Kidney epithelial cell (primary cell): ENCODE results near the gene HPCAL1. TPM values are rescaled to one million over a fixed set of nuclear protein-coding genes. Genes with fewer than 3 reads are reported as not detected.

Experiments used
- DNase-seq: peaks from one replicate; pipeline ENCODE4 v3.0.0-alpha.2; 2010; ENCODE audit warnings: low read depth
- H3K27me3 ChIP-seq: 2 replicates; pipeline ENCODE4 v1.6.0; 2011; ENCODE audit warnings: low read length; ENCODE audit not compliant: control insufficient read depth, insufficient read depth
- H3K36me3 ChIP-seq: 2 replicates; pipeline ENCODE4 v1.5.1; 2011; ENCODE audit warnings: low read length; ENCODE audit not compliant: control insufficient read depth, insufficient read depth
- H3K4me3 ChIP-seq: 2 replicates; pipeline ENCODE4 v1.5.1; 2011; ENCODE audit warnings: low read depth, mild to moderate bottlenecking, control low read depth, low read length
- total RNA-seq: library from RNA; depleted of rRNA; stranded (reverse); fragments of >200 nt; gene quantifications from 2 replicates; pipeline ENCODE4 v1.2.3, GENCODE V29; 2015
- TF ChIP-seq, protein P1 (sequence below): IDR thresholded peaks from 2 replicates; pipeline ENCODE4 v1.5.1; 2011; ENCODE audit warnings: mild to moderate bottlenecking, moderate library complexity, low read length, control low read depth, inconsistent platforms; ENCODE audit not compliant: insufficient read depth, poor library complexity, severe bottlenecking

HPCAL1 gene
- total RNA-seq, 1 donor from 2014 or later, result 33.7 TPM

DNA sequence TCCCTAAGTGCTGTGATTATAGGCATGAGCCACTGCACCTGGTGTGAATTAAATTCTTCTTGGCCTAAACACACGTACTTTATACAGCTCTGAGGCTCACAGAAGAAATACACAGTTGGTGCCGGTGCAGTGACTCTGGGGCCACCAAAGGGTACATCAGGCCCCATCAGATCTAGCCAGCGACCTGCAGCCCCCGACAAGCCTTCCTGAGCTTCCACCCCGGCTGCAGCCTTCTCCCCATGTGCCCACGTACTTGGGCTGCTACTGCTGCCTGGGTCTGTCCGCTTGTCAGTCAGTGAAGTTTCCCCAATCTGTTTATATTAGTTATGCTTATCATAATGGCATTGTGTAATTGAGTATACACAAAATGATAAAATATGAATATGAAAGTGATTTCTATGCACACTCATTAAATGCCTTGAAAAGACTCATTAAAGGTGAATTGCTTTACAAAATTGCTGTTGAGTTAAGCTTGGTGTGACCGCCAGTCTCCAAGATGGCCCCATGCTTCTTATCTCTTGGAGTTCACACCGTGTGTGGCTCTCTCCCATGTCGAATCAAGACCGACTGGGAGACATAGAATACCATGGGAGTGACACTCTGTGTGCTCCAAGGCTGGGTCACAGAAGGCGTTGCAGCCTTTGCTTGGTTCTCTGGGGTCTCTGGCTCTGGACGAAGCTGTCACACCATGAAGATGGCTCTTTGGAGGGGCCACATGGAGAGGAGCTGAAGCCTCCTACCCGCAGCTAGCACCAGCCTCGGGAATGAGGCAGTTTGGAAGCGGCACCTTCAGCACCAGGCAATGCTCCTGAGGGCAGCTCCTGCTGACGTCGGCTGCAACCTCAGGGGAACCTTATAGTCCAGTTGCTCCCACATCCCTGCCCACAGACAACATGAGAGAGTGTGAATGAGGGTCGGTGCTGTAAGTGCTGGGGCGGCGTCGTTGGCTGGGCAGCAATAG, 29.2 kb upstream of the HPCAL1 start:
- no peaks in the 10 kb centered on the region for H3K27me3 ChIP-seq
- DNase-seq, result no peak
- H3K36me3 ChIP-seq, result no peaks in the 10 kb centered on the region
- no peak overlapping the region for H3K4me3 ChIP-seq
- TF ChIP-seq, protein P1, sequence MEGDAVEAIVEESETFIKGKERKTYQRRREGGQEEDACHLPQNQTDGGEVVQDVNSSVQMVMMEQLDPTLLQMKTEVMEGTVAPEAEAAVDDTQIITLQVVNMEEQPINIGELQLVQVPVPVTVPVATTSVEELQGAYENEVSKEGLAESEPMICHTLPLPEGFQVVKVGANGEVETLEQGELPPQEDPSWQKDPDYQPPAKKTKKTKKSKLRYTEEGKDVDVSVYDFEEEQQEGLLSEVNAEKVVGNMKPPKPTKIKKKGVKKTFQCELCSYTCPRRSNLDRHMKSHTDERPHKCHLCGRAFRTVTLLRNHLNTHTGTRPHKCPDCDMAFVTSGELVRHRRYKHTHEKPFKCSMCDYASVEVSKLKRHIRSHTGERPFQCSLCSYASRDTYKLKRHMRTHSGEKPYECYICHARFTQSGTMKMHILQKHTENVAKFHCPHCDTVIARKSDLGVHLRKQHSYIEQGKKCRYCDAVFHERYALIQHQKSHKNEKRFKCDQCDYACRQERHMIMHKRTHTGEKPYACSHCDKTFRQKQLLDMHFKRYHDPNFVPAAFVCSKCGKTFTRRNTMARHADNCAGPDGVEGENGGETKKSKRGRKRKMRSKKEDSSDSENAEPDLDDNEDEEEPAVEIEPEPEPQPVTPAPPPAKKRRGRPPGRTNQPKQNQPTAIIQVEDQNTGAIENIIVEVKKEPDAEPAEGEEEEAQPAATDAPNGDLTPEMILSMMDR, result no peak

DNA sequence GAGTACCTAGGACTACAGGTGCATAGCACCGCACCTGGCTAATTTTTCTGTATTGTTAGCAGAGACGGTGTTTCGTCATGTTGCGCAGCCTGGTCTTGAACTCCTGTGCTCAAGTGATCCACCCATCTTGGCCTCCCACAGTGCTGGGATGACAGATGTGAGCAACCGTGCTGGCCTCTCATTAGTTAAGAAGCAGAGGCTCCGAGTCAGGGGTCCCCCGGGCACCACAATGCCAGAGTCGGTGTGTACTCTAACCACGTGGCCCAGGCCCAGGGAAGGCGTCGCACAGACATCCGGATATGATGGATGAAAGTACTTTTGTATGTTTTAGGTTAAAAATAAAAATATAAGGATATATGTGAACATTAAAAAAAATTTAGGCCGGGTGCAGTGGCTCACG, 28.3 kb upstream of the HPCAL1 start:
- TF ChIP-seq, protein P1, result no peak
- no peak for DNase-seq
- Histone ChIP-seq H3K4me3 (no peak overlapping the region), H3K27me3 (no peaks in the 10 kb centered on the region), H3K36me3 (no peaks in the 10 kb centered on the region)

DNA sequence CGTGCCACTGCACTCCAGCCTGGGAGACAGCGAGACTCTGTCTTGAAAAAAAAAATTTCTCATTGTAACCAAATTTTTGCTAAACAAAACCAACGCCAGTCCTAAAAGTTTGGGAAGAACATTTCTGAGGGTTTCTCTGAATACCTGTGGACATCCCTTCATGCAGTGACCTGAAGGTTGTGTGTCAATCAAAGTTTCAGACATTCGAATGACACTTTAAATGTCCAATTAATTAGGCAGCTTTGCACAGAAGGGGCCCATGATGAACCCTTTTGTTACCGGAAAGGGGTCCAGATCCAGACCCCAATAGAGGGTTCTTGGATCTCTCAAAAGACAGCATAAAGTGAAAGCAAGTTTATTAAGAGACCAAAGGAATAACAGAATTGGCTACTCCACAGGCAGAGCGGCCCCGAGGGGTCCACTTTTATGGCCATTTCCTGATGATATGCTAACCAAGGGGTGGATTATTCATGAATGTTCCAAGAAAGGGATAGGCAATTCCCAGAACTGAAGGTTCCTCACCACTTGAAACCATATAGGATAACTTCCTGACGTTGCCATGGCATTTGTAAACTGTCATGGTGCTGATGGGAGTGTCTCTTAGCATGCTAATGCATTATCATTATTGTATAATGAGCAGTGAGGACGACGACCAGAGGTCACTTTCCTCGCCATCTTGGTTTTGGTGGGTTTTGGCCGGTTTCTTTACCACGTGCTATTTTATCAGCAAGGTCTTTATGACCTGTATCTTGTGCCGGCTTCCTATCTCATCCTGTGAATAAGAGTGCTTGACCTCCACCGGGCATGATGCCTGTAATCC, 27.5 kb upstream of the HPCAL1 start:
- Histone ChIP-seq H3K36me3 (no peaks in the 10 kb centered on the region), H3K27me3 (no peaks in the 10 kb centered on the region), H3K4me3 (no peak overlapping the region)
- no peak for DNase-seq
- TF ChIP-seq, protein P1, result no peak

DNA sequence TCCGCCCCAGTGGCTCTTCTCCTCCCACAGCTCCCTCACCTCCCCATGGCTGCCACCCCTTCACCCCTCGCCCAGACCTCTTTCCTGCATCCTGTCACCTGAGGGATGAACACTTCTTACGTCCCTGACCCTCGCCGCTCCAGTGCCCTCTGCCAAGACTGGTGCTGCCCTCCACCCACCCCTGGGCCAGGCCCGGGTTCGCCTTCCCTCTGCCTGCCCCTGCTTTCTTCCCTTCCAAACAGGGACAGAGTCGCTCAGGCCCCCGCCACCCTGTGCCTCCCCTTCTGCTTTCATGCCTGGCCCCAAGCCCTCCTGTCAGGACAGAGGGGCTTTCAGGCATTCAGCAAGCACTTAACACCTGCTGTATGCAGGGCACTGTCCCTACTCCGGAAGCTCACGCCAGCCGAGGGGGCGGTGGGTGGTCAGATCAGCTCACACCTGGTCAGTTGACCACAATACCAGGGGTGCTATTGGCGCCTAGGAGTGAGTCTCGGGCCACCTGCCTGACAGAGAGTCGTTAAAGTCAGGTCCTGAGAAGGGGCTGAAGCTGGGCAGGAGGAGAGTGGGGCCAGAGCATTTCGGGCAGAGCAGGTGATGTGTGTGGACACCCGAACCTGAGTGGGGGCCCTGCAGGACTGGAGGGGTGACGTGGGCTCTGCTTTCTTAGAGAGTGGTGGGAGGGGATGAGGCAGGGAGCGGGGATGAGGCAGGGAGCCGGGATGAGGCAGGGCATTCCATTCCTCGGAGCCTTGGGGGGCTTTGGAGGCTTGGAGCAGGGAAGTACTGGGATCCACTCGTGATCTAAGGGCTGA, 26.0 kb upstream of the HPCAL1 start:
- no peak for DNase-seq
- TF ChIP-seq, protein P1, result no peak

DNA sequence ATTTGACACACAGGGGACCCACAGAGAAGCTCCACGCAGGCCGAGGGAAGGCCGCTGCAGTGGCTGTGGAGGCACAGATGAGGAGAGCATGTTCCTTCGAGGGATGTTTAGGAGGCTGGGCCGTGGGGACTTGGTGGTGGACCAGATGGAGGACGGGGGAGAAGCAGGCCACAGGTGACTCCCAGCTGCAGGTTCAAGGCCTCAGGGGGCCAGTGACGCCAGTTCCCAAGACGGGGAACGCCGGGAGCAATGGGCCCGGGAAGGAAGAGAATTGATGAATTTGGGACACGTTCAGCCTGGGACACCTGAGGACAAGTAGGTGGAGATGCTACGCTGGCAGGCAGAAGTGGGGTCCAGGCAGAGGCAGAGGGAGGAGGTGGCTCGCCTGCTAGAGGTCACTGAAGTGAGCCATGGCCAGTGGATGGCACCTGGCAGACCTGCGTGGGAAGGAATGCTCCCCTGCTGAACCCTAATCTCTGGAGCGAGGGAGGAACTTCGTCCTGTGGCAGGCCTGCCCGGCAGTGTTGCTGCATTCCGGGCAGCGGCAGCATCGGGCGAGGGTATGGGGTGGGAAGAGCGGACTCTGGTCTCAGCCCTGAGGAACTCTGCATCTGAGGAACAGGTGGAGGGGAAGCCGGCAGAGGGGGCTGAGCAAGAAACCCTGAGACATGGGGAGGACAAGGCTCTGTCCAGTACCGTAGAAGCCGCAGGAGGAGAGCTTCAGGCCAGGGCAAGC, 25.2 kb upstream of the HPCAL1 start:
- TF ChIP-seq, protein P1, result peak; percentile 3
- Histone ChIP-seq H3K36me3 (no peaks in the 10 kb centered on the region), H3K4me3 (no peak overlapping the region), H3K27me3 (no peaks in the 10 kb centered on the region)
- no peak for DNase-seq

More for the DNA sequence above, 26.0 kb upstream of the HPCAL1 start:
- Histone ChIP-seq H3K36me3 (no peaks in the 10 kb centered on the region), H3K4me3 (no peak overlapping the region), H3K27me3 (no peaks in the 10 kb centered on the region)
